Breast epithelium (tissue), 4 donors: Measurements from ENCODE around the gene PARG. TPM values are rescaled to one million over a fixed set of nuclear protein-coding genes. Genes with fewer than 3 reads are reported as not detected.
"Not testable (repeated sequence)": the region's sequence is repeated elsewhere in the genome, so short reads cannot be mapped to it uniquely, and the experiment has no call there.

ENCODE experiments used
- DNase-seq, 2 donors: peaks; one replicate each; pipeline ENCODE4 v3.0.0-alpha.2; 2019; ENCODE audit warnings: low spot score in 2 of 2
- H3K27ac ChIP-seq, 2 donors: fragments of 200-600 bp; sonication (generic) in 1 of 2; one replicate each; pipeline ENCODE4 v1.5.1; 2016 to 2019; ENCODE audit warnings: mild to moderate bottlenecking in 1 of 2
- H3K27me3 ChIP-seq, 2 donors: fragments of 200-600 bp; sonication (generic) in 1 of 2; one replicate each; pipeline versions ENCODE4 v1.5.1 to v1.6.0; 2017 to 2019; ENCODE audit warnings: control low read depth in 1 of 2, mild to moderate bottlenecking in 1 of 2
- H3K36me3 ChIP-seq: fragments of 200-600 bp; one replicate; pipeline ENCODE4 v1.5.1; 2019
- H3K4me1 ChIP-seq, 2 donors: fragments of 200-600 bp; sonication (generic); one replicate each; pipeline ENCODE4 v1.5.1; 2016 to 2019; ENCODE audit warnings: control low read depth in 1 of 2
- H3K4me3 ChIP-seq, 3 donors: fragments of 200-600 bp; sonication (generic); 1 replicate in 2 of 3; 2 replicates in 1 of 3; pipeline ENCODE4 v1.5.1; 2016 to 2019; ENCODE audit warnings: mild to moderate bottlenecking in 3 of 3, moderate library complexity in 2 of 3
- H3K9me3 ChIP-seq, 2 donors: fragments of 200-600 bp; sonication (generic) in 1 of 2; one replicate each; pipeline ENCODE4 v1.5.1; 2016 to 2019; ENCODE audit warnings: control low read depth in 1 of 2
- intact Hi-C: fragments of 100-400 bp; cut with DNase I; formaldehyde crosslinking; loops from one replicate; pipeline ENCODE4 v1.15.1; 2023; ENCODE audit warnings: low total_unique reads
- total RNA-seq, 3 donors: library from RNA; depleted of rRNA; stranded (reverse); fragments of >200 nt; gene quantifications; one replicate each; pipeline ENCODE4 v1.1.0, GENCODE V29; 2016

PARG gene
- total RNA-seq, 3 donors from 2014 or later: 24.3 to 45.4 (median 31.5) TPM

DNA sequence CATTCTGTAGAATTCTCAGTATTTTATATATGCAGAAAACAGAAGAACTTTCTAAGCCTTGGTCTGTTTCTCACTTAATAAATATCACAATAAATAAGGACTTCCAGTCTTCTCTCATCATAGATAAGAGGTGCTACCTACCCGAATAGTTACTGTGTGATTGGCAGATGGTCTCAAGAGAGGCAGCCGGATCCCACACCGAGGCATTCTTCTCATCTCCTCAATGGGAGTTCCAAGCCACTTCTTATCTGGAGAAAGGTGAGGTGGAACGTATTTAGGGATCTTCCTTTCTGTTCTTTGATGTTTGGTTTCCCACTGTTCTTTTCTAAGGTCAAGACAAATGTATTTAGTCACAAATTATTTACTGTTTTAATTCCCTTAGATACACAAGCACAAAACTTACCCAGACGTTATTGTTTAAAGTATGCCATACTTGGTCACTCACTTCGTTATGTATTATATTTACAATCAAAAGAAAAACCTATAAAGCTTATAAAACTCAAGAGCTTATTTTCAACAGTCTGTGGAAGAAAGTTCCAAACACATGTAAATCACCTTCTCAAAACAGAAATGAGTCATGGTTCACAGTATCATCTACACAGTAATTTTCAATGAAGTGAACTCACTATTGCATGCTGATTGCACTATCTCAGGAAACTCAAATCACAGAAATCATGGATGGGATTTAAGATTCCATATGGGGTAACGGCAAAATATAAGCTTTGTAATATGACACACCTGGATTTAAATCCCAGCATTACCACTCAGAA lies 9.7 kb downstream of the PARG start:
- H3K36me3 ChIP-seq, H3K4me3 ChIP-seq, H3K27me3 ChIP-seq, H3K4me1 ChIP-seq, DNase-seq, H3K9me3 ChIP-seq, intact Hi-C loops, H3K27ac ChIP-seq: not testable (repeated sequence)

GRCh38 chr10:49931276-49931675 lies 10.6 kb downstream of the PARG start:
- H3K9me3 ChIP-seq, DNase-seq, H3K4me1 ChIP-seq, H3K4me3 ChIP-seq, H3K27me3 ChIP-seq, intact Hi-C loops, H3K27ac ChIP-seq, H3K36me3 ChIP-seq: not testable (repeated sequence)

DNA sequence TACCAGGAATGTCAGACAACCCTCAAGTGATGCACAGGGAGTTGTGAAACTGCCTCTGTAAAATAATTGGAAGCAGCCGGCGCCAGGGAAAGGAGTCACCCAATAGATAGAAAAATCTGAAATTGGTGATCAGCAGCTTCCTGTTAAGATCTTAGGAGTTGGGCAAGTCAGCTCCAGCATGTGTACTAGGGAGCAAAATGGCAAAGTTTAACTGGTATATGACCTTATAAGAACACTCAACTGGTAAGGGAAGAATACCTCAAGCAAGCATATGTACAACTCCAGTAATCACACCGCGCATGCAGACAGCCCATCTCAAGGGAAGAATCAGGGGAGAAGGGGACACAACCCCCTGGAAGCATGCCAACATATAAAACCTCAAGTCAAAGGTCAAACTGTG lies 18.3 kb downstream of the PARG start:
- H3K27me3 ChIP-seq, intact Hi-C loops: not testable (repeated sequence)

DNA sequence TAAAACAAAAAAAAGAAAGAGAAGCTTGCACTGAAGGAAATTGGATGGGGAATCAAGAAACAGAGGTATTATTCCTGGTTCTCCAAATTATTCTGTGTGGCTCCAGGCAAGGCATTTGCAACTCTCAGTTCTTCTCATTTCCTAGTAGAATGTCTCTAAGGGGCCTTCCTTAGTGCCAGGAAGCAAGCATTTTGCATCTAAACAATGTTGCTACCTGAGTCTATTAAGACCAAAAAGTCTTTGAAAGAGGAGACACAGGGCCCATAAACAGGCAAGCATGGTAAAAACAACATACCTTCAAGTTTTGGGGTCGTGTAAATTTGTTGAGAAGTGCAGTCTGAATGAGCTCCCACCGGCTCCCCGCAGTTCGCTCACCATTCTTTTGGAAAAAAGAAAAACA lies 19.8 kb downstream of the PARG start:
- H3K4me3 ChIP-seq, H3K9me3 ChIP-seq, H3K27ac ChIP-seq, H3K4me1 ChIP-seq, intact Hi-C loops, DNase-seq, H3K27me3 ChIP-seq, H3K36me3 ChIP-seq: not testable (repeated sequence)

More for the DNA sequence above, 18.3 kb downstream of the PARG start:
- not testable (repeated sequence) for DNase-seq, H3K4me1 ChIP-seq, H3K4me3 ChIP-seq, H3K27ac ChIP-seq, H3K9me3 ChIP-seq, H3K36me3 ChIP-seq

- H3K4me3 ChIP-seq, H3K4me1 ChIP-seq, H3K9me3 ChIP-seq, H3K36me3 ChIP-seq, DNase-seq, intact Hi-C loops, H3K27ac ChIP-seq, H3K27me3 ChIP-seq: not testable (repeated sequence)
Measured at GRCh38 chr10:49917927-49918326, 23.9 kb downstream of the PARG start.

- H3K9me3 ChIP-seq, H3K4me3 ChIP-seq, H3K36me3 ChIP-seq, H3K4me1 ChIP-seq, H3K27me3 ChIP-seq, intact Hi-C loops, H3K27ac ChIP-seq, DNase-seq: not testable (repeated sequence)
Measured at GRCh38 chr10:49916451-49916850, 25.4 kb downstream of the PARG start.

DNA sequence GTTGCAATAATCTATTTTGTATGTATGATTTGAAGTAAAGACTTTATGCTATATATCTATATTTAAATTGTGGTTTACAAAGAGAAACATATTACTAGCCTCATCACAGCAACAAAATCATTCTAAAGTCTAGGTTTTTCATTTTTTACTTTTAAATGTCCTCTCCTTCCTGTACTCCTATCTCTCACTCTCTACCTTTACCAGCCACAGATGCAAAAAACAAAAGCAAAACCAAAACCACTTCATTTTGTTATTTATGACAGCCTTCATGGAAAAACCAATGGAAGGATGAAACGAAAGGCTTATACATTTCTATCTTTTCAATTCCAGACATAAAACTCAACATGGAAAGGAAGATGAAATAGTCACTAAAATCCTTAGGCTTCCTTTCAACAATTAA lies 31.5 kb downstream of the PARG start:
- intact Hi-C loops, H3K9me3 ChIP-seq, H3K36me3 ChIP-seq, H3K4me1 ChIP-seq, H3K4me3 ChIP-seq, DNase-seq, H3K27me3 ChIP-seq, H3K27ac ChIP-seq: not testable (repeated sequence)

DNA sequence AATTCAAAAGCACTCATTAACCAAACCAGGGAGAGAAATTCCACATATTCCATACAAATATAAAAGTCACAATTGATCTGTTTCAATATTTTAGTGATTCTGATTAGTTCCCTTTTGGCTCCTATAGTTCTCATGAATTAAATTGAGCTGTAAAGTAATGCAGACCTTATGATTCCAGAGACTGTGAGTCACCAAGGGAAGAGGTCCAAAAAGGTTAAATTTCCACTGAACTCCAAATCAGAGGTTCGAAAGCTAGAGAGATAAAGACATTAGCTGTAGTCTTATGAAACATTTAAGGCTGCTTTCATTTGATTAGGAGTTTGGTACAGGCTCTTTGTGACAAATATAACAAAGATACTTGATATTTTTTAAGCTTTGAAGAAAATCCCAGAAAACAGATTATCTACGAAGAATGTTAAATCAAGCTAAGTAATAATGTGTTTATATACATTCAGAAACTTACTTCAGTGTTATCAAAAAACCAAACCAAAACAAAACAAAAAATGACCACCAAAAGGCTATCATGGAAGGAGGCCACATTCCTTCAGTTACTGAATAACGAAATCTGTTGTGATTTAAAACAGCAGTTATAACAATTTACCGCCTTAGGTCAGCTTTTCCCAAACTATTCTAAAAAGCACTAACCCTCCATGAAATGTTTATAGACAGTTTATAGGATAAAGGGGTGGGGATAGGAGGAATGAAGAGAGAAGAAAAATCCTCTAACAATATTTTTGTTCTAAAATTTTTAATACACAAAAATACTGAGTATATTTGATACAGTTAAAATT lies 33.3 kb downstream of the PARG start:
- H3K4me3 ChIP-seq, H3K36me3 ChIP-seq, H3K9me3 ChIP-seq, H3K27me3 ChIP-seq, intact Hi-C loops, DNase-seq, H3K27ac ChIP-seq, H3K4me1 ChIP-seq: not testable (repeated sequence)

- intact Hi-C loops, H3K4me1 ChIP-seq, DNase-seq, H3K4me3 ChIP-seq, H3K36me3 ChIP-seq, H3K27ac ChIP-seq, H3K9me3 ChIP-seq, H3K27me3 ChIP-seq: not testable (repeated sequence)
Measured at GRCh38 chr10:49903829-49904228, 38.0 kb downstream of the PARG start.

DNA sequence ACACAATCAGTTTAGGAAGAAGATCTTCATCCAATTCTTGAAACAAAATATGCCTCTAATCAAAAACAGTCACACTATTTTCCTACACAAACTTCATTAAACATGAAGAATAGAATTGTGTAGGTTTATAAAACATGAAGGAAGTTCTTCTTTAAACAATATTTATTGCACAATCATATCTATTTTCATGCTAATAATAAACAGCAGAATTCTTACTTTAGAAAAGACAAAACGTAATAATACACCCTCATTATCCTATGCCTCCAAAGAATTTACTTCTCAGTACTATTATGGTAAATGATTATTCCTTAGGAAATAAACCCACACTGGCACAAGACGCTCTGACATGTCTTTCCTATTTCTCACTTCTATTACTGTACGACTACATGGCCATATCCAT lies 41.4 kb downstream of the PARG start:
- H3K4me1 ChIP-seq, intact Hi-C loops, H3K27me3 ChIP-seq, H3K4me3 ChIP-seq, H3K27ac ChIP-seq, H3K9me3 ChIP-seq, DNase-seq, H3K36me3 ChIP-seq: not testable (repeated sequence)

DNA sequence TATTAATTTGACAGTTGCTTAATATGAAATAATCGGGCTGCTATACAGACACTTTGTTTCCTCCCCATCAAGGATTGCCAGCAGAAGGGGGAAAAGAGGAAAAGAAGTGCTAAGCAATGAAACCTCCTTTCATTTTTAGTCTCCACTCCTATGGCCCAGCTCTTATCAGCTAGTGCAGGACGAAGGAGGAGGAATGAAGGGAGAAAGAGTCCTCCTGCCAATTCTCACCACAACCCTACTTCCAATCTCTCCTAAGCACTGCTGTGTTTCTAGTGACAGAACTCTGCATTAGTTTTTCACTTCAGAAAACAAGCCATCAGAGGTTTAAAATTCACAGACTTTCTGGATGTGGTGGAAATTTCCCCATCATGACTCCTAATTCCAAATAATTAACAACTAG lies 41.8 kb downstream of the PARG start:
- intact Hi-C loops, H3K27ac ChIP-seq, DNase-seq, H3K4me3 ChIP-seq, H3K36me3 ChIP-seq, H3K27me3 ChIP-seq, H3K4me1 ChIP-seq: not testable (repeated sequence)
- peaks cover 0 to 10% of the 10 kb centered on the region in 2 donors for H3K9me3 ChIP-seq

DNA sequence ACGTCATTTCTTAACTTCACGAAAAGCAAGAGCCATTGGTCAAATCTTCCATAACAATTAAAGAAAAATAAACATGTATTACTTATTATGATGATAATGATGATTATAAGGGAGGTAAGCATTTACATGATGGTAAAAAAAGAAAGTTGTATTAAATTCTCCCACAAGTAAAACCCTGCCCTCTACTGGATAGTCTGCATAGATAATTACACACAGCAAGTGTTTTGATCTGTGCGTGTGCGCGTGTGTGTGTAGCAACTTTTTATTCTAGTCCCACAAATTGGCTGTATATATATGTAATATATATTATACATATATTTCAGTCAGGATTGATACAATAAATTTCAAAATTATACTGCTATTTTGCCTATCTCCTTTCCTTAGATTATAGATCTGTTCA lies 51.8 kb downstream of the PARG start:
- H3K27ac ChIP-seq, DNase-seq, H3K4me1 ChIP-seq, H3K27me3 ChIP-seq, intact Hi-C loops, H3K4me3 ChIP-seq, H3K9me3 ChIP-seq, H3K36me3 ChIP-seq: not testable (repeated sequence)

DNA sequence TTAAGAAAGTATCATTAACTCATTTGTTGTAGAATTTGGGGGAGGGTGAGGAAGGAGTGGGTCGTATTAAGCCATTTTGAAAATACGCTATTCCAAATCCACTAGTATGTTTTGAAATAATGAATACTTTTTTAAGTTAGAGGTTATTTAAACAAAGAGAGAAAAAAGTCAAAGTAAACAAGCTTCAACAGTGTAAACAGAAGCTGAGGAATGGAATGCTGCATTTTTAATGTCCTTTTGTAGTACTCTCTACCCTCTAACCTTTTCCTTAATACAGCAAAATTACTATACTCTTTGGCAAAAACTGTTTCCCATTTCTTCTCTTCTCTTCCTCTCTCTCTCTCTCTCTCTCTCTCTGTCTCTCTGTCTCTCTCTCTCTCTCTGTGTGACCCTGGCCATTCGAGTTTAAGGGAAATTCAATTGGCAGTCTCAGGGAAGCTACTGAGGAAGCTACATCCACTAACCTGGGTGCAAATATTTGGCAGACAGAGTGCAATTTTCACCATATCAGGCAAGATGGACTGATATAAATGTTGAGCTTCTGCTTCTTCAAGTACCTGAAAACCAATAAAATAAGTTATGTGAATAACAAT lies 57.0 kb downstream of the PARG start:
- H3K36me3 ChIP-seq, DNase-seq, H3K4me1 ChIP-seq, H3K4me3 ChIP-seq, H3K27ac ChIP-seq, H3K27me3 ChIP-seq, H3K9me3 ChIP-seq, intact Hi-C loops: not testable (repeated sequence)
